A673 (cell line): Measurements from ENCODE around the gene CAD.

Experiments
- EZH2 ChIP-seq: fragments of 200-600 bp; sonication (generic); IDR thresholded peaks from 2 replicates; pipeline ENCODE4 v1.6.1; 2017; ENCODE audit warnings: borderline replicate concordance, low read depth, mild to moderate bottlenecking, mixed read lengths, antibody characterized with exemption, low read length; ENCODE audit not compliant: poor library complexity, severe bottlenecking
- TF ChIP-seq, protein P1 (sequence below): fragments of 300-800, 200-600 bp; sonication (generic); conservative IDR thresholded peaks from 2 replicates; pipeline ENCODE4 v1.5.1; 2017; ENCODE audit warnings: low read depth, mild to moderate bottlenecking, antibody characterized with exemption, low read length, moderate library complexity, mixed read lengths

DNA sequence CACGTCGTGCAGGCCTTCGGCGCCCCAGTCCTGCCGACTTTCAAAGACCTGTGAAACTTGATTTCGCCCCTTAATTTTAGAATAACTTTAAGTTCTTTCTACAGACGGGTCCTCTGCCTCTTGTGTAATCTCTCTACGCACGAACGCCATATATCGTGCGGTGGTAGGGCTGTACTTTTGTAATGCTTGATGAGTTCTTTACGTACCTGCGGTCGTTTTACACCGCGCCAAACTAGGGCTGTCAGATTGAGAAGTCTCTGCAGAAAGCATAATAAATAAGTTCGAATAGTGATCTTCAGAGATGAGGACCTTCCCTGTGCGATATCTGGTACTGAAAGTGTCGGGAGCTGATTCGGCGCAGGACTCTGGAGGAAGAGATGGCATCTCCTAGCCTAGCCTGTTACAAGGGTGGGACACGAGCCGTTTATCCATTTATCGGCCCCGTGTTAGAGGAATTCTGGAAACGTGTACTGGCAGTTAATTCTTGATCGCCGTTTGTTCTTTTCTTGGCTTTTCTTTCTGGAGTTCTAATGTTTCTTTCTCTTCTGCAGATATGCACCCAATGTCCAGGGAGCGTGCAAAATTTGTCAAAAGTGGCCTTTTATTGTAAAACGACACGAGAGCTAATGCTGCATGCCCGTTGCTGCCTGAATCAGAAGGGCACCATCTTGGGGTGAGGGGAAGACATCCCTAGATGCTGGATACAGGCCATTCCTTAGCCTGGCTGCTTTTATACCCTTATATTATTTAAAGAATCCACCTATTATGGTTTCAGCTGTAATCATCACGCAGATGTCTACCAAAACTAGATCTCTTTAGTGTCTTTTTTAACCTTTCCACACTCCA, 4.3 kb upstream of the CAD start:
- TF ChIP-seq, protein P1, sequence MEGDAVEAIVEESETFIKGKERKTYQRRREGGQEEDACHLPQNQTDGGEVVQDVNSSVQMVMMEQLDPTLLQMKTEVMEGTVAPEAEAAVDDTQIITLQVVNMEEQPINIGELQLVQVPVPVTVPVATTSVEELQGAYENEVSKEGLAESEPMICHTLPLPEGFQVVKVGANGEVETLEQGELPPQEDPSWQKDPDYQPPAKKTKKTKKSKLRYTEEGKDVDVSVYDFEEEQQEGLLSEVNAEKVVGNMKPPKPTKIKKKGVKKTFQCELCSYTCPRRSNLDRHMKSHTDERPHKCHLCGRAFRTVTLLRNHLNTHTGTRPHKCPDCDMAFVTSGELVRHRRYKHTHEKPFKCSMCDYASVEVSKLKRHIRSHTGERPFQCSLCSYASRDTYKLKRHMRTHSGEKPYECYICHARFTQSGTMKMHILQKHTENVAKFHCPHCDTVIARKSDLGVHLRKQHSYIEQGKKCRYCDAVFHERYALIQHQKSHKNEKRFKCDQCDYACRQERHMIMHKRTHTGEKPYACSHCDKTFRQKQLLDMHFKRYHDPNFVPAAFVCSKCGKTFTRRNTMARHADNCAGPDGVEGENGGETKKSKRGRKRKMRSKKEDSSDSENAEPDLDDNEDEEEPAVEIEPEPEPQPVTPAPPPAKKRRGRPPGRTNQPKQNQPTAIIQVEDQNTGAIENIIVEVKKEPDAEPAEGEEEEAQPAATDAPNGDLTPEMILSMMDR, result no peak
- no peak for TF ChIP-seq EZH2
